HEK293 (cell line): ENCODE measurements around the gene RABEPK.
A peak's percentile ranks its signal among the peaks of the same experiment; 100 is the strongest.
"Not testable (repeated sequence)": the region's sequence is repeated elsewhere in the genome, so short reads cannot be mapped to it uniquely, and the experiment has no call there.

Experiments
- CTCF ChIA-PET: fragments of 350-600 bp; formaldehyde crosslinking; extraction: SDS; loops from one replicate; lab custom pipeline; 2021; ENCODE audit warnings: antibody characterized with exemption; lab: Yijun Ruan, JAX
- POLR2A ChIA-PET: fragments of 300-600 bp; formaldehyde crosslinking; extraction: SDS; loops from one replicate; lab custom pipeline; 2020; ENCODE audit warnings: antibody characterized with exemption, inconsistent platforms; lab: Yijun Ruan, JAX
- H3K27ac ChIP-seq: fragments of 200-500 bp; sonication (Bioruptor generic); 2 replicates; pipeline ENCODE4 v1.5.1; 2014; ENCODE audit warnings: low read depth, low read length, control low read depth, inconsistent platforms; ENCODE audit errors: extremely low read depth
- H3K36me3 ChIP-seq, 2 experiments: fragments of 200-500 bp in 1 of 2; sonication (Bioruptor generic) in 1 of 2; 1 replicate in 1 of 2; 2 replicates in 1 of 2; pipeline ENCODE4 v1.5.1; 2014 to 2017; ENCODE audit warnings: inconsistent platforms in 2 of 2, low read length in 2 of 2; ENCODE audit not compliant: control insufficient read depth in 2 of 2, insufficient read depth in 1 of 2
- H3K4me1 ChIP-seq: fragments of 200-500 bp; sonication (Bioruptor generic); 2 replicates; pipeline ENCODE4 v1.5.1; 2014; ENCODE audit warnings: mild to moderate bottlenecking, low read length, inconsistent platforms; ENCODE audit not compliant: control insufficient read depth, insufficient read depth
- H3K4me3 ChIP-seq: 2 replicates; pipeline ENCODE4 v1.5.1; 2011; ENCODE audit warnings: low read depth, mild to moderate bottlenecking, control low read depth, low read length, moderate library complexity
- H3K9me3 ChIP-seq: fragments of 200-500 bp; sonication (Bioruptor generic); 2 replicates; pipeline ENCODE4 v1.5.1; 2014; ENCODE audit warnings: low read depth, low read length, inconsistent platforms; ENCODE audit not compliant: control insufficient read depth, insufficient read depth
- GLIS1 ChIP-seq: fragments of 450-650 bp; formaldehyde crosslinking; IDR thresholded peaks from 2 replicates; pipeline ENCODE4 v1.5.1; 2016; ENCODE audit warnings: missing biosample characterization, missing genetic modification characterization
- MZF1 ChIP-seq: fragments of 450-650 bp; formaldehyde crosslinking; IDR thresholded peaks from 2 replicates; pipeline ENCODE4 v1.5.1; 2017; ENCODE audit warnings: missing biosample characterization, missing genetic modification characterization, borderline replicate concordance
- OSR2 ChIP-seq: fragments of 450-650 bp; formaldehyde crosslinking; IDR thresholded peaks from 2 replicates; pipeline ENCODE4 v1.5.1; 2016; ENCODE audit warnings: missing biosample characterization, missing genetic modification characterization
- PRDM10 ChIP-seq: fragments of 450-650 bp; formaldehyde crosslinking; IDR thresholded peaks from 2 replicates; pipeline ENCODE4 v1.5.1; 2016; ENCODE audit warnings: missing biosample characterization, missing genetic modification characterization
- WT1 ChIP-seq: fragments of 450-650 bp; formaldehyde crosslinking; IDR thresholded peaks from 2 replicates; pipeline ENCODE4 v1.5.1; 2016; ENCODE audit warnings: missing biosample characterization, missing genetic modification characterization
- ZBTB10 ChIP-seq: fragments of 450-650 bp; formaldehyde crosslinking; IDR thresholded peaks from 2 replicates; pipeline ENCODE4 v1.5.1; 2016; ENCODE audit warnings: missing biosample characterization, missing genetic modification characterization
- ZBTB48 ChIP-seq: fragments of 450-650 bp; formaldehyde crosslinking; IDR thresholded peaks from 2 replicates; pipeline ENCODE4 v1.5.1; 2016; ENCODE audit warnings: missing biosample characterization, missing genetic modification characterization
- ZBTB6 ChIP-seq: fragments of 450-650 bp; formaldehyde crosslinking; IDR thresholded peaks from 2 replicates; pipeline ENCODE4 v1.5.1; 2017; ENCODE audit warnings: missing biosample characterization, missing genetic modification characterization
- ZNF112 ChIP-seq: fragments of 450-650 bp; formaldehyde crosslinking; IDR thresholded peaks from 2 replicates; pipeline ENCODE4 v1.5.0; 2017; ENCODE audit warnings: missing biosample characterization, missing genetic modification characterization
- ZNF175 ChIP-seq: fragments of 450-650 bp; formaldehyde crosslinking; IDR thresholded peaks from 2 replicates; pipeline ENCODE4 v1.5.1; 2016; ENCODE audit warnings: missing biosample characterization, missing genetic modification characterization
- ZNF202 ChIP-seq: fragments of 450-650 bp; formaldehyde crosslinking; IDR thresholded peaks from 2 replicates; pipeline ENCODE4 v1.5.1; 2016; ENCODE audit warnings: missing biosample characterization, missing genetic modification characterization, borderline replicate concordance
- ZNF600 ChIP-seq: fragments of 450-650 bp; formaldehyde crosslinking; IDR thresholded peaks from 2 replicates; pipeline ENCODE4 v1.5.1; 2016; ENCODE audit warnings: missing biosample characterization, missing genetic modification characterization
- ZNF624 ChIP-seq: fragments of 450-650 bp; formaldehyde crosslinking; IDR thresholded peaks from 2 replicates; pipeline ENCODE4 v1.5.1; 2017; ENCODE audit warnings: missing biosample characterization, missing genetic modification characterization
- ZNF664 ChIP-seq: fragments of 450-650 bp; formaldehyde crosslinking; IDR thresholded peaks from 2 replicates; pipeline ENCODE4 v1.5.1; 2016; ENCODE audit warnings: missing biosample characterization, missing genetic modification characterization
- ZNF776 ChIP-seq: fragments of 450-650 bp; formaldehyde crosslinking; IDR thresholded peaks from 2 replicates; pipeline ENCODE4 v1.5.0; 2017; ENCODE audit warnings: missing biosample characterization, missing genetic modification characterization, borderline replicate concordance
- ZNF791 ChIP-seq: fragments of 450-650 bp; formaldehyde crosslinking; IDR thresholded peaks from 2 replicates; pipeline ENCODE4 v1.5.1; 2016; ENCODE audit warnings: missing biosample characterization, missing genetic modification characterization
- ZNF830 ChIP-seq: fragments of 450-650 bp; IDR thresholded peaks from 2 replicates; pipeline ENCODE4 v1.5.0; 2018; ENCODE audit warnings: missing biosample characterization, missing genetic modification characterization, low read depth, mild to moderate bottlenecking, moderate library complexity
- ZSCAN18 ChIP-seq: fragments of 450-650 bp; formaldehyde crosslinking; IDR thresholded peaks from 2 replicates; pipeline ENCODE4 v1.5.1; 2016; ENCODE audit warnings: missing biosample characterization, missing genetic modification characterization
- ZSCAN23 ChIP-seq: fragments of 450-650 bp; formaldehyde crosslinking; IDR thresholded peaks from 2 replicates; pipeline ENCODE4 v1.5.1; 2016; ENCODE audit warnings: missing biosample characterization, missing genetic modification characterization
- ZSCAN30 ChIP-seq: fragments of 450-650 bp; IDR thresholded peaks from 2 replicates; pipeline ENCODE4 v1.5.1; 2018; ENCODE audit warnings: missing biosample characterization, mild to moderate bottlenecking, missing genetic modification characterization, moderate library complexity

RABEPK gene

GRCh38 chr9:125264068-125264467 lies 63.7 kb downstream of the RABEPK start:
- H3K9me3 ChIP-seq, H3K4me3 ChIP-seq, CTCF ChIA-PET, H3K4me1 ChIP-seq, H3K27ac ChIP-seq: not testable (repeated sequence)
- peaks cover 0 to 29% of the 10 kb centered on the region in 2 experiments; a peak in 2 of 3 replicates for H3K36me3 ChIP-seq
- POLR2A ChIA-PET: interaction anchor here (4.8 kb wide), 1 partner anchor 22 kb away, joined by 60 read pairs; the partner anchor contains the start of gene HSPA5

GRCh38 chr9:125268394-125269013 lies 68.2 kb downstream of the RABEPK start:
- Histone ChIP-seq H3K36me3 (peaks cover 0 to 28% of the 10 kb centered on the region in 2 experiments; a peak in 2 of 3 replicates), H3K27ac (no peak overlapping the region), H3K4me3 (no peak overlapping the region), H3K4me1 (peaks cover 8% of the 10 kb centered on the region), H3K9me3 (no peaks in the 10 kb centered on the region)
- ChIA-PET POLR2A (interaction anchor here (1.0 to 1.6 kb wide), 2 partner anchors 28 to 32 kb away, joined by 4 to 6 read pairs; partner anchors contain the start of gene HSPA5), CTCF (interaction anchor here (0.6 to 0.8 kb wide), 3 partner anchors 13 to 267 kb away, joined by 3 read pairs; no protein-coding TSS in a partner anchor)
- TF ChIP-seq ZNF600: peak; percentile 77
- peak; percentile 52 for TF ChIP-seq PRDM10 (tag by site-specific recombination)
- no peak for TF ChIP-seq ZBTB48

GRCh38 chr9:125269014-125269397 lies 68.7 kb downstream of the RABEPK start:
- no peaks in the 10 kb centered on the region for H3K9me3 ChIP-seq
- ChIA-PET CTCF (interaction anchor here (0.7 to 0.8 kb wide), 2 partner anchors 13 to 268 kb away, joined by 3 read pairs; no protein-coding TSS in a partner anchor), POLR2A (interaction anchor here (1.0 to 1.9 kb wide), 2 partner anchors 28 to 33 kb away, joined by 4 to 7 read pairs; partner anchors contain the start of gene HSPA5)
- no peak overlapping the region for H3K4me3 ChIP-seq
- H3K4me1 ChIP-seq: peaks cover 8% of the 10 kb centered on the region
- no peak overlapping the region for H3K27ac ChIP-seq
- TF ChIP-seq ZNF112: no peak
- no peak for TF ChIP-seq ZNF624 (tag by site-specific recombination)
- no peak for TF ChIP-seq ZSCAN23
- no peak for TF ChIP-seq ZNF664 (tag by site-specific recombination)
- TF ChIP-seq WT1 (tag by site-specific recombination): no peak
- no peak for TF ChIP-seq MZF1 (tag by site-specific recombination)
- no peak for TF ChIP-seq ZNF791 (tag by site-specific recombination)
- no peak for TF ChIP-seq ZBTB6 (tag by site-specific recombination)
- TF ChIP-seq ZSCAN18: no peak
- TF ChIP-seq ZSCAN30 (tag by site-specific recombination): no peak
- TF ChIP-seq ZNF776: no peak
- TF ChIP-seq ZNF175 (tag by site-specific recombination): no peak
- TF ChIP-seq OSR2 (tag by site-specific recombination): no peak
- no peak for TF ChIP-seq ZBTB10 (tag by site-specific recombination)
- TF ChIP-seq GLIS1 (tag by site-specific recombination): no peak
- TF ChIP-seq ZNF830 (tag by site-specific recombination): no peak
- no peak for TF ChIP-seq ZNF202 (tag by site-specific recombination)
- H3K36me3 ChIP-seq: peaks cover 0 to 23% of the 10 kb centered on the region in 2 experiments; a peak in 2 of 3 replicates
